Measurements from ENCODE around the gene CROCC2.

DNA sequence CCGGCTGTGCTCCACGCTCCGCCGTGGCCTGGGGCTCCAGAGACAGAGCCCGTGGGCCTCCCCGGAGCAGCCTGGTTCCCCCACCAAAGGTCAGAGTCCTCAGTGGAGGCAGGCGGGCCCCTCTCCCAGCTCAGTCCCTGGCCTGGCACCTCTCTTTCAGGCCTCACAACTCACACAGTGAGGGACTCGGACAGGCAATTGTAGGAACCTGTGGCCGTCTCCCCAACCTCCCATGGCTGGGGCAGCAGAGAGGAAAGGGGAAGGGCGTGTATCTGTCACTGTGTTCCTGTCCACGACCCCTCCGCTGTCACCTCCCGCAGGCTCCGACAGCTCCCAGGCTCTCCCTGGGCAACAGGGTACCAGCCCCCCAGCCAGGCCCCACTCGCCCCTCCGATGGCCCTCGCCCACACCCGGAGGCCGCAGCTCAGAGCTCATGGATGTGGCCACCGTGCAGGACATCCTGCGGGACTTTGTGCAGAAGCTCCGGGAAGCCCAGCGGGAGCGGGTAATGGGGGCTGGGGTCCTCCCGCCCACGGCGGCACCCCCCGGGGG lies 59.8 kb downstream of the CROCC2 start:
- no peak for TF ChIP-seq HDGF (IDR thresholded peaks at IDR 0.05; ENCODE audit: borderline replicate concordance)
- TF ChIP-seq LEF1 (IDR thresholded peaks at IDR 0.05; ENCODE audit: borderline replicate concordance) = no peak
- no peak for TF ChIP-seq FOXA1 (IDR thresholded peaks at IDR 0.05)
- TF ChIP-seq ZNF384 (IDR thresholded peaks at IDR 0.05) = no peak
- TF ChIP-seq SUZ12 (IDR thresholded peaks at IDR 0.05) = no peak
- no peak for TF ChIP-seq BHLHE40 (IDR thresholded peaks at IDR 0.05; ENCODE audit: borderline replicate concordance)
- TF ChIP-seq SP1 (IDR thresholded peaks at IDR 0.05) = no peak
- TF ChIP-seq, protein P1, sequence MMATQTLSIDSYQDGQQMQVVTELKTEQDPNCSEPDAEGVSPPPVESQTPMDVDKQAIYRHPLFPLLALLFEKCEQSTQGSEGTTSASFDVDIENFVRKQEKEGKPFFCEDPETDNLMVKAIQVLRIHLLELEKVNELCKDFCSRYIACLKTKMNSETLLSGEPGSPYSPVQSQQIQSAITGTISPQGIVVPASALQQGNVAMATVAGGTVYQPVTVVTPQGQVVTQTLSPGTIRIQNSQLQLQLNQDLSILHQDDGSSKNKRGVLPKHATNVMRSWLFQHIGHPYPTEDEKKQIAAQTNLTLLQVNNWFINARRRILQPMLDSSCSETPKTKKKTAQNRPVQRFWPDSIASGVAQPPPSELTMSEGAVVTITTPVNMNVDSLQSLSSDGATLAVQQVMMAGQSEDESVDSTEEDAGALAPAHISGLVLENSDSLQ (IDR thresholded peaks at IDR 0.05) = no peak
- no peak for TF ChIP-seq TARDBP (IDR thresholded peaks at IDR 0.05)
- TF ChIP-seq ARNT (IDR thresholded peaks at IDR 0.05) = no peak
- TF ChIP-seq L3MBTL2 (conservative IDR thresholded peaks at IDR 0.05) = no peak
- no peak for TF ChIP-seq FOXM1 (IDR thresholded peaks at IDR 0.05; ENCODE audit: borderline replicate concordance)
- TF ChIP-seq NFRKB (IDR thresholded peaks at IDR 0.05) = no peak
